GM21526 (cell line): ENCODE data around the gene USP37.
"Not testable (repeated sequence)": the region's sequence is repeated elsewhere in the genome, so short reads cannot be mapped to it uniquely, and the experiment has no call there.

Experiments used
- ATAC-seq: cut with Tn5 transposase; IDR thresholded peaks from one replicate; pipeline ENCODE4 v1.9.1; 2021; ENCODE audit warnings: moderate library complexity; ENCODE audit not compliant: unreplicated experiment, low FRiP score

The USP37 gene

GRCh38 chr2:218554225-218554624 is 13.9 kb downstream of the USP37 start:
- not testable (repeated sequence) for ATAC-seq

GRCh38 chr2:218547978-218548377 is 20.2 kb downstream of the USP37 start:
- ATAC-seq, result no peak

- no peak for ATAC-seq
These were observed 20.6 kb downstream of the USP37 start for GRCh38 chr2:218547511-218547910.

GRCh38 chr2:218546012-218546411 is 22.1 kb downstream of the USP37 start:
- ATAC-seq, result no peak

GRCh38 chr2:218540015-218540414 is 28.1 kb downstream of the USP37 start:
- no peak for ATAC-seq

- no peak for ATAC-seq
These were observed 31.2 kb downstream of the USP37 start for GRCh38 chr2:218536804-218537494.

- no peak for ATAC-seq
These were observed 38.2 kb downstream of the USP37 start for GRCh38 chr2:218529990-218530389.

- not testable (repeated sequence) for ATAC-seq
These were observed 39.7 kb downstream of the USP37 start for GRCh38 chr2:218528409-218528808.

- no peak for ATAC-seq
These were observed 44.5 kb downstream of the USP37 start for GRCh38 chr2:218523651-218524050.

- ATAC-seq, result no peak
These were observed 49.3 kb downstream of the USP37 start for GRCh38 chr2:218518876-218519275.

- ATAC-seq, result no peak
These were observed 50.5 kb downstream of the USP37 start for GRCh38 chr2:218517434-218518206.

GRCh38 chr2:218516614-218517013 is 51.5 kb downstream of the USP37 start:
- no peak for ATAC-seq

- ATAC-seq, result no peak
These were observed 54.5 kb downstream of the USP37 start for GRCh38 chr2:218513676-218514075.

GRCh38 chr2:218508299-218508698 is 59.9 kb downstream of the USP37 start:
- no peak for ATAC-seq

- ATAC-seq, result no peak
These were observed 62.3 kb downstream of the USP37 start for GRCh38 chr2:218505754-218506371.

GRCh38 chr2:218501665-218502064 is 66.5 kb downstream of the USP37 start:
- no peak for ATAC-seq

GRCh38 chr2:218500501-218501060 is 67.6 kb downstream of the USP37 start:
- ATAC-seq, result no peak

- ATAC-seq, result no peak
These were observed 82.0 kb downstream of the USP37 start for GRCh38 chr2:218485986-218486667.

GRCh38 chr2:218482651-218483050 is 85.5 kb downstream of the USP37 start:
- no peak for ATAC-seq

GRCh38 chr2:218479595-218479994 is 88.6 kb downstream of the USP37 start:
- ATAC-seq, result no peak

GRCh38 chr2:218478544-218478943 is 89.6 kb downstream of the USP37 start:
- no peak for ATAC-seq
